Measurements from ENCODE around the gene PFKL.

- TF ChIP-seq CTCF (IDR thresholded peaks at IDR 0.05): no peak
- no peak for TF ChIP-seq POLR2A (IDR thresholded peaks at IDR 0.05)
Measured at GRCh38 chr21:44365251-44365966, 65.6 kb downstream of the PFKL start.

Measured in tibial nerve (tissue), 3 donors.